Sigmoid colon (tissue), 4 donors: ENCODE measurements around the gene MTUS2.

ENCODE experiments used
- EP300 ChIP-seq, 4 donors: sonication (generic); formaldehyde crosslinking; IDR thresholded peaks; one replicate each; pipeline ENCODE4 v1.6.1; 2017; ENCODE audit warnings: antibody characterized with exemption in 4 of 4
- POLR2A ChIP-seq, 2 donors: fragments of 450-650 bp; IDR thresholded peaks; one replicate each; pipeline ENCODE4 v1.6.1; 2016; ENCODE audit warnings: antibody characterized with exemption in 2 of 2, mild to moderate bottlenecking in 2 of 2, moderate library complexity in 2 of 2
- POLR2AphosphoS5 ChIP-seq, 4 donors: sonication (generic); formaldehyde crosslinking; IDR thresholded peaks; one replicate each; pipeline ENCODE4 v1.6.1; 2017; ENCODE audit warnings: antibody characterized with exemption in 4 of 4
- TF ChIP-seq, protein P1 (sequence below), 4 experiments: fragments of 450-650 bp in 3 of 4; fragments of 200-600 bp in 1 of 4; IDR thresholded peaks; one replicate each; pipeline ENCODE4 v1.5.1; 2016 to 2019; ENCODE audit warnings: antibody characterized with exemption in 4 of 4, mild to moderate bottlenecking in 3 of 4, moderate library complexity in 2 of 4

DNA sequence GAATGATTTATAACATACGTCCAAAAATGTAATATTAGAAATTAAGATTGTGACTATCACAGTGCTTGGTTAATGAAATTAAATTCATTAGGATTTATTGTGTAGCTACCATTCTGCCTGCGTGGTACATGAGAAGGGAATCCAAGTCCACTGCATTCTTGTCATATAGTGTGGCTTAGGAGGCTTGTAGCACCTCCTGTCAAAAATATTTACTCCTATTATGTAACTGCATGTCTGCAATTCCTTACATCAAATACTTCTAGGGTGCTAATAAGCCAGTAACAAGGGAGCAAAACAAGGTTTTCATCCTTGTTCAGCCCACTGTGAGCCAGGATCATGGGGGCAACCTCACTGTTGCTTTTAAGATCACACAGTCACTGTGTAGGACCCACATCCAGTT is 576.3 kb downstream of the MTUS2 start:
- no peak for TF ChIP-seq POLR2A (IDR thresholded peaks at IDR 0.05)
- TF ChIP-seq, protein P1, sequence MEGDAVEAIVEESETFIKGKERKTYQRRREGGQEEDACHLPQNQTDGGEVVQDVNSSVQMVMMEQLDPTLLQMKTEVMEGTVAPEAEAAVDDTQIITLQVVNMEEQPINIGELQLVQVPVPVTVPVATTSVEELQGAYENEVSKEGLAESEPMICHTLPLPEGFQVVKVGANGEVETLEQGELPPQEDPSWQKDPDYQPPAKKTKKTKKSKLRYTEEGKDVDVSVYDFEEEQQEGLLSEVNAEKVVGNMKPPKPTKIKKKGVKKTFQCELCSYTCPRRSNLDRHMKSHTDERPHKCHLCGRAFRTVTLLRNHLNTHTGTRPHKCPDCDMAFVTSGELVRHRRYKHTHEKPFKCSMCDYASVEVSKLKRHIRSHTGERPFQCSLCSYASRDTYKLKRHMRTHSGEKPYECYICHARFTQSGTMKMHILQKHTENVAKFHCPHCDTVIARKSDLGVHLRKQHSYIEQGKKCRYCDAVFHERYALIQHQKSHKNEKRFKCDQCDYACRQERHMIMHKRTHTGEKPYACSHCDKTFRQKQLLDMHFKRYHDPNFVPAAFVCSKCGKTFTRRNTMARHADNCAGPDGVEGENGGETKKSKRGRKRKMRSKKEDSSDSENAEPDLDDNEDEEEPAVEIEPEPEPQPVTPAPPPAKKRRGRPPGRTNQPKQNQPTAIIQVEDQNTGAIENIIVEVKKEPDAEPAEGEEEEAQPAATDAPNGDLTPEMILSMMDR (IDR thresholded peaks at IDR 0.05): no peak
- TF ChIP-seq POLR2AphosphoS5 (IDR thresholded peaks at IDR 0.05): no peak
- TF ChIP-seq EP300 (IDR thresholded peaks at IDR 0.05): no peak
